H1 (cell line): ENCODE results near the gene ASH1L. TPM values are rescaled to one million over a fixed set of nuclear protein-coding genes. Genes with fewer than 3 reads are reported as not detected.

Source experiments
- CTCF ChIA-PET: fragments of 300-600 bp; sonication (Branson Sonifier 250); formaldehyde crosslinking; loops from one replicate; lab custom pipeline; 2021; ENCODE audit not compliant: partially characterized antibody; lab: Charles Lee
- POLR2A ChIA-PET: fragments of 300-600 bp; sonication (Branson Sonifier 250); formaldehyde crosslinking; loops from one replicate; lab custom pipeline; 2021; ENCODE audit warnings: inconsistent platforms; ENCODE audit not compliant: partially characterized antibody; lab: Charles Lee
- DNase-seq, 2 experiments: peaks; one replicate each; pipeline versions ENCODE4 v3.0.0 to v3.0.0-alpha.2; 2010 to 2022; ENCODE audit warnings: low spot score in 2 of 2, low read depth in 1 of 2, mixed read lengths in 1 of 2
- FAIRE-seq: peaks from 2 replicates; lab custom pipeline; 2011; peaks lifted over from hg19 to GRCh38; lab: Jason Lieb, UNC
- H2AFZ ChIP-seq: 2 replicates; pipeline ENCODE4 v1.8.1; 2012; ENCODE audit warnings: low read length, inconsistent platforms
- H2AK5ac ChIP-seq: 2 replicates; pipeline ENCODE4 v1.6.1; 2013; ENCODE audit warnings: low read depth, low read length
- H2BK120ac ChIP-seq: replicated peaks from 2 replicates; pipeline ENCODE3; 2013; ENCODE audit warnings: low read depth, low read length, inconsistent platforms
- H2BK12ac ChIP-seq: 2 replicates; pipeline ENCODE4 v1.6.1; 2013; ENCODE audit warnings: low read depth, low read length
- H2BK15ac ChIP-seq: 2 replicates; pipeline ENCODE4 v1.6.1; 2013; ENCODE audit warnings: low read length
- H2BK20ac ChIP-seq: 2 replicates; pipeline ENCODE4 v1.6.1; 2013; ENCODE audit warnings: low read length
- H2BK5ac ChIP-seq: 2 replicates; pipeline ENCODE4 v1.6.1; 2013; ENCODE audit warnings: low read depth, low read length
- H3K14ac ChIP-seq: 2 replicates; pipeline ENCODE4 v1.6.1; 2013; ENCODE audit warnings: inconsistent platforms; ENCODE audit not compliant: insufficient read length
- H3K18ac ChIP-seq: 2 replicates; pipeline ENCODE4 v1.6.1; 2013; ENCODE audit warnings: low read length; ENCODE audit errors: extremely low read depth
- H3K23ac ChIP-seq: 2 replicates; pipeline ENCODE4 v1.6.1; 2013; ENCODE audit warnings: inconsistent platforms; ENCODE audit not compliant: insufficient read length
- H3K23me2 ChIP-seq: 2 replicates; pipeline ENCODE4 v1.6.1; 2013; ENCODE audit warnings: low read depth, low read length
- H3K27ac ChIP-seq: 2 replicates; pipeline ENCODE4 v1.6.1; 2011; ENCODE audit warnings: low read depth, low read length, inconsistent platforms
- H3K27me3 ChIP-seq, 4 experiments: replicated peaks in 1 of 4; 1 replicate in 1 of 4; 2 replicates in 3 of 4; pipeline versions ENCODE4 v1.6.1 to v1.8.1; 2011 to 2013; ENCODE audit warnings: low read length in 3 of 4, mild to moderate bottlenecking in 3 of 4, inconsistent platforms in 2 of 4, mixed read lengths in 2 of 4, moderate library complexity in 1 of 4; ENCODE audit not compliant: control insufficient read depth in 3 of 4, insufficient read depth in 3 of 4; ENCODE audit errors: extremely low read depth in 1 of 4
- H3K36me3 ChIP-seq, 4 experiments: 2 replicates each; pipeline versions ENCODE4 v1.6.1 to v1.8.1; 2011 to 2013; ENCODE audit warnings: mild to moderate bottlenecking in 4 of 4, low read length in 3 of 4, moderate library complexity in 2 of 4, control low read depth in 1 of 4, inconsistent platforms in 1 of 4; ENCODE audit not compliant: insufficient read depth in 4 of 4, control insufficient read depth in 2 of 4
- H3K4ac ChIP-seq: replicated peaks from 2 replicates; pipeline ENCODE3; 2013; ENCODE audit warnings: low read length, low read depth, mixed read lengths, inconsistent platforms; ENCODE audit not compliant: insufficient read length
- H3K4me1 ChIP-seq, 4 experiments: replicated peaks in 1 of 4; 1 replicate in 1 of 4; 2 replicates in 3 of 4; pipeline versions ENCODE4 v1.6.1 to v1.8.1; 2011 to 2013; ENCODE audit warnings: low read length in 3 of 4, inconsistent platforms in 2 of 4, mixed read lengths in 1 of 4; ENCODE audit not compliant: insufficient read depth in 4 of 4, control insufficient read depth in 3 of 4
- H3K4me2 ChIP-seq, 2 experiments: 2 replicates each; pipeline versions ENCODE4 v1.6.1 to v1.8.1; 2011 to 2013; ENCODE audit warnings: low read depth in 2 of 2, low read length in 2 of 2, control low read depth in 1 of 2, inconsistent platforms in 1 of 2, mild to moderate bottlenecking in 1 of 2; ENCODE audit not compliant: insufficient read depth in 1 of 2
- H3K4me3 ChIP-seq, 4 experiments: fragments of 200-600, 300-600 bp in 1 of 4; sonication (generic), shearing (Covaris generic), sonication (Bioruptor Twin) in 1 of 4; 2 replicates each; pipeline versions ENCODE4 v1.5.1 to v1.8.1; 2011 to 2016; ENCODE audit warnings: low read length in 4 of 4, low read depth in 3 of 4, control low read depth in 2 of 4, inconsistent platforms in 2 of 4, mild to moderate bottlenecking in 2 of 4, mixed read lengths in 1 of 4, moderate library complexity in 1 of 4; ENCODE audit not compliant: insufficient read depth in 2 of 4; ENCODE audit errors: extremely low read depth in 1 of 4
- H3K56ac ChIP-seq: replicated peaks from 2 replicates; pipeline ENCODE3; 2013; ENCODE audit warnings: low read depth, mild to moderate bottlenecking, mixed read lengths, low read length, inconsistent platforms; ENCODE audit not compliant: insufficient read length
- H3K79me1 ChIP-seq: 2 replicates; pipeline ENCODE4 v1.6.1; 2013; ENCODE audit warnings: low read depth, low read length, control low read depth
- H3K79me2 ChIP-seq, 2 experiments: 2 replicates each; pipeline versions ENCODE4 v1.6.1 to v1.8.1; 2012 to 2013; ENCODE audit warnings: low read length in 2 of 2, mild to moderate bottlenecking in 2 of 2, inconsistent platforms in 1 of 2; ENCODE audit not compliant: insufficient read depth in 2 of 2, control insufficient read depth in 1 of 2
- H3K9ac ChIP-seq, 4 experiments: replicated peaks in 1 of 4; 1 replicate in 1 of 4; 2 replicates in 3 of 4; pipeline versions ENCODE4 v1.6.1 to v1.8.1; 2011 to 2013; ENCODE audit warnings: low read depth in 3 of 4, low read length in 3 of 4, control low read depth in 2 of 4, mild to moderate bottlenecking in 2 of 4, moderate library complexity in 2 of 4, inconsistent platforms in 1 of 4; ENCODE audit errors: extremely low read depth in 1 of 4
- H3K9me3 ChIP-seq, 2 experiments: 2 replicates each; pipeline versions ENCODE4 v1.6.1 to v1.8.1; 2012 to 2013; ENCODE audit warnings: mild to moderate bottlenecking in 2 of 2, moderate library complexity in 2 of 2, control low read depth in 1 of 2, inconsistent platforms in 1 of 2, low read depth in 1 of 2, low read length in 1 of 2, mixed read lengths in 1 of 2; ENCODE audit not compliant: insufficient read depth in 2 of 2
- H4K20me1 ChIP-seq, 2 experiments: replicated peaks in 1 of 2; 2 replicates each; pipeline versions ENCODE3 to v1.8.1; 2011 to 2013; ENCODE audit warnings: inconsistent platforms in 2 of 2, low read length in 2 of 2, mild to moderate bottlenecking in 1 of 2; ENCODE audit not compliant: insufficient read depth in 2 of 2, control insufficient read depth in 1 of 2
- H4K5ac ChIP-seq: 2 replicates; pipeline ENCODE4 v1.6.1; 2013; ENCODE audit warnings: low read length, low read depth, mixed read lengths, inconsistent platforms; ENCODE audit not compliant: insufficient read length
- H4K8ac ChIP-seq: 2 replicates; pipeline ENCODE4 v1.8.0; 2013; ENCODE audit warnings: mild to moderate bottlenecking, moderate library complexity, low read length, inconsistent platforms; ENCODE audit not compliant: insufficient read depth; ENCODE audit errors: extremely low read depth
- H4K91ac ChIP-seq: replicated peaks from 2 replicates; pipeline ENCODE3; 2013; ENCODE audit warnings: low read length, mixed read lengths, inconsistent platforms; ENCODE audit not compliant: insufficient read length
- BACH1 ChIP-seq: IDR thresholded peaks from 2 replicates; pipeline ENCODE4 v1.6.1; 2012; ENCODE audit warnings: low read length, improper control_type of control experiment
- BCL11A ChIP-seq, 2 experiments: IDR thresholded peaks; one replicate each; pipeline ENCODE4 v1.6.1; 2011; ENCODE audit warnings: low read depth in 2 of 2, low read length in 2 of 2, mild to moderate bottlenecking in 2 of 2
- CBX5 ChIP-seq: fragments of 300-800, 300-1000 bp; sonication (generic); IDR thresholded peaks from 2 replicates; pipeline ENCODE4 v1.7.1; 2016; ENCODE audit warnings: antibody characterized with exemption, low read length, low read depth
- CTCF ChIP-seq, 3 experiments: IDR thresholded peaks; 1 replicate in 2 of 3; 2 replicates in 1 of 3; pipeline versions ENCODE4 v1.5.1 to v1.6.1; 2011; ENCODE audit warnings: low read length in 3 of 3, mild to moderate bottlenecking in 3 of 3, inconsistent platforms in 2 of 3, low read depth in 1 of 3, moderate library complexity in 1 of 3; ENCODE audit not compliant: insufficient read depth in 1 of 3; ENCODE audit errors: control extremely low read depth in 1 of 3
- KDM5A ChIP-seq: fragments of 200-600 bp; IDR thresholded peaks from 2 replicates; pipeline ENCODE4 v1.7.1; 2012; ENCODE audit warnings: mild to moderate bottlenecking, low read length, inconsistent platforms, mixed read lengths
- MAFK ChIP-seq: IDR thresholded peaks from 2 replicates; pipeline ENCODE4 v1.6.1; 2012; ENCODE audit warnings: low read depth, mild to moderate bottlenecking, improper control_type of control experiment, low read length
- SIX5 ChIP-seq: IDR thresholded peaks from 2 replicates; pipeline ENCODE4 v1.6.1; 2011; ENCODE audit warnings: mild to moderate bottlenecking, low read depth, low read length
- SP4 ChIP-seq: IDR thresholded peaks from 2 replicates; pipeline ENCODE4 v1.6.1; 2012; ENCODE audit warnings: low read length, inconsistent platforms
- SUZ12 ChIP-seq: fragments of 200-600 bp; sonication (generic); IDR thresholded peaks from 2 replicates; pipeline ENCODE4 v1.6.1; 2012; ENCODE audit warnings: mild to moderate bottlenecking, inconsistent platforms, low read length, moderate library complexity, mixed read lengths
- WGBS, 2 experiments: shearing (Covaris generic) in 1 of 2; methylation state at CpG; one replicate each; pipeline versions ENCODE4 v1.1.6 to v1.1.7; 2013 to 2015; ENCODE audit warnings: low lambda C conversion rate in 2 of 2, mixed read lengths in 2 of 2, inconsistent platforms in 1 of 2, low coverage in 1 of 2, missing lambda C conversion rate in 1 of 2; ENCODE audit not compliant: insufficient replicate concordance in 2 of 2, insufficient coverage in 1 of 2, insufficient read length in 1 of 2; ENCODE audit errors: extremely low coverage in 1 of 2, missing lambda C conversion rate in 1 of 2; 5-methylcytosine and 5-hydroxymethylcytosine counted together
- polyA plus RNA-seq, 7 experiments: library from polyadenylated mRNA; depleted of rRNA in 3 of 7; stranded (reverse) in 5 of 7; unstranded in 2 of 7; fragments of >200 nt in 5 of 7; fragments of 200-250 nt in 2 of 7; gene quantifications; 1 replicate in 5 of 7; 2 replicates in 1 of 7; 4 replicates in 1 of 7; pipeline versions ENCODE4 v1.2.1 to v1.2.3, GENCODE V29; 2011 to 2013; ENCODE audit warnings: missing spikeins in 2 of 7, mixed read lengths in 2 of 7
- total RNA-seq: library from RNA; stranded (reverse); fragmentation: NEBNext Ultra II Directional; extraction: Animal tissue kit (Norgen Biotek cat#: 25700); gene quantifications from 2 replicates; pipeline ENCODE4 v1.2.1, GENCODE V29; 2021
- TF ChIP-seq, protein P1 (sequence below): IDR thresholded peaks from 2 replicates; pipeline ENCODE4 v1.6.1; 2012; ENCODE audit warnings: inconsistent platforms
- TF ChIP-seq, protein P2 (sequence below): IDR thresholded peaks from 2 replicates; pipeline ENCODE4 v1.6.1; 2011; ENCODE audit warnings: low read depth, mild to moderate bottlenecking, low read length; ENCODE audit not compliant: insufficient read depth

ASH1L gene
- total and polyA plus RNA-seq, 2 of the 8 experiments (the other 6 are each of a cell fraction or from before 2014, with no cell fraction given) = 7.5 to 27.6 TPM

DNA sequence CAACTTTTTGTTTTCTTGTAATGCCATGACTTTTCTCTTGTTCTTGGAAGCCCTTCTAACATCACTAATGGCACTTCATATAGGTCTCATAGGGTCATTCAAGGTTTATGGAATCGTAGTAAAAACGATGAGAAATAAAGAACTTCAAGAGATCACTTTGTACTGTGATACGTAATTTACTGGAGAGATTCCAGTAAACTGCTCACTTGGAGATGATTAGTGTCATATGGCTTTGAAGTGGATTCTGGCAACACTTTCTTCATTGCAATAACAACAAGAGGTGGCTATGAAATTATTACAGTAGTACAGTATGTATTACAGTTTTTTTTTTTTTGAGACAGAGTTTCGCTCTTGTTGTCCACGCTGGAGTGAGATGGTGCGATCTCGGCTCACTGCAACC, 138.5 kb downstream of the ASH1L start:
- Histone ChIP-seq H3K4ac (no peak overlapping the region), H3K9me3 (no peaks in the 10 kb centered on the region), H2AFZ (no peak overlapping the region), H3K4me2 (no peak overlapping the region), H4K20me1 (no peaks in the 10 kb centered on the region), H3K9ac (no peak overlapping the region), H2BK120ac (no peak overlapping the region), H2BK20ac (no peak overlapping the region), H3K79me1 (no peaks in the 10 kb centered on the region), H3K27ac (no peak overlapping the region), H3K4me1 (no peaks in the 10 kb centered on the region), H3K23me2 (no peaks in the 10 kb centered on the region), H2BK5ac (no peak overlapping the region), H4K5ac (no peak overlapping the region), H2BK15ac (no peak overlapping the region), H3K56ac (no peak overlapping the region), H3K23ac (no peak overlapping the region), H2BK12ac (no peak overlapping the region), H3K18ac (no peak overlapping the region), H4K91ac (no peak overlapping the region), H4K8ac (no peak overlapping the region), H2AK5ac (no peak overlapping the region), H3K4me3 (no peak overlapping the region), H3K27me3 (no peaks in the 10 kb centered on the region), H3K79me2 (no peaks in the 10 kb centered on the region), H3K14ac (no peak overlapping the region), H3K36me3 (peaks cover 0 to under 1% (median 0%) of the 10 kb centered on the region in 4 experiments; a peak in 2 of 8 replicates)
- CTCF ChIA-PET = interaction anchor here (1.4 kb wide), 1 partner anchor 9 kb away, joined by 3 read pairs; no protein-coding TSS in a partner anchor
- 97% methylated on average over 7 of the region's 7 CpGs; no CpG with 5 or more reads in 1 of the 2 experiments for WGBS, 2 experiments
- FAIRE-seq (no peak), DNase-seq (no peak)
- POLR2A ChIA-PET = no interaction called here
- TF ChIP-seq BACH1 (no peak), SUZ12 (no peak), CBX5 (no peak), BCL11A (IDR thresholded peaks at IDR 0.05; ENCODE audit: low read depth in 2 of 2, low read length in 2 of 2) (no peak), KDM5A (no peak), MAFK (no peak), SIX5 (no peak), CTCF (IDR thresholded peaks at IDR 0.05; ENCODE audit: control extremely low read depth in 1 of 3, insufficient read depth in 1 of 3, low read depth in 1 of 3, low read length in 3 of 3) (no peak), SP4 (no peak)
- TF ChIP-seq, protein P1, sequence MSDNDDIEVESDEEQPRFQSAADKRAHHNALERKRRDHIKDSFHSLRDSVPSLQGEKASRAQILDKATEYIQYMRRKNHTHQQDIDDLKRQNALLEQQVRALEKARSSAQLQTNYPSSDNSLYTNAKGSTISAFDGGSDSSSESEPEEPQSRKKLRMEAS = no peak
- TF ChIP-seq, protein P2, sequence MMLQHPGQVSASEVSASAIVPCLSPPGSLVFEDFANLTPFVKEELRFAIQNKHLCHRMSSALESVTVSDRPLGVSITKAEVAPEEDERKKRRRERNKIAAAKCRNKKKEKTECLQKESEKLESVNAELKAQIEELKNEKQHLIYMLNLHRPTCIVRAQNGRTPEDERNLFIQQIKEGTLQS = no peak
